ENCODE results near the gene SUSD3.

The SUSD3 gene

DNA sequence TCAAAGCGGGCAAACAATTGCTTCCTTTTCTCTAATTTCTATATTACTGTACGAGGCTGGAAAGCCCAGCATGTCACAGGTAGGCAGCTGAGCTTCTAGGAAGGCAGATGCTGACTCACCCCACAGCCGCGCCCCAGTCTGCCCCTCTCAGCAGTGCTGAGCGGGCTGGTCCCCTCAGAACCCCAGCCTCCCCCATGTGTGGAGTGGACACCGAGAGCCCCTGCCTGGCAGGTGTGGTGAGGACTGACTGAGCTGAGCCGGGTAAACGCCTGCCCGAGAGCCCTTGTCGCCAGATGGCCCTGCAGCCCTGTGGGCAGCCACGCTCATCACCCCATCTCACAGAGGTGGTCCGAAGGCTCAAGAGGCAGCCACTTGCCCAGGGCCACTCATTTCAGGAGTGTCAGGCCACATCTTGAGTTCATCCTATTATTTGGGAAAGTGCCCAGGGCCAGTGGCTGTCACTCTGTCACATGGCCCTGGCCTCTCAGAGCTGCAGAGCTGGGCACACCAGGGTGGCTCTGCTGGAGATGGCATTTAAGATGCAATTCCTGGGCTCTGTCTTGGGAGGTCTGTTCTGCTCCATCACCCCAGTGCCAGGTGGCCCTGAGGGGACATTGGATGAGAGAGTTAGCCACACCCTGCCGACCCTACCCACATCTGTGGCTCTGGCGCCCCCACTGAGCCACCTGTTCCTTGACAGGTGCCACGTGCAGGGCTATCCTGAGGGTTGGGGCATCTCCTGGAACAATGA is 50.0 kb downstream of the SUSD3 start:
- no peak overlapping the region for H3K9ac ChIP-seq (ENCODE audit: low read length in 5 of 5)
- H3K9me3 ChIP-seq (ENCODE audit: control insufficient read depth in 5 of 5, low read length in 5 of 5) = peaks cover 0 to 9% (median 0%) of the 10 kb centered on the region in 5 donors
- no peak overlapping the region for H3K27ac ChIP-seq (ENCODE audit: low read depth, low read length)
- H3K36me3 ChIP-seq (ENCODE audit: control insufficient read depth in 5 of 5, insufficient read depth in 5 of 5, low read length in 5 of 5) = peaks cover 3 to 47% (median 40%) of the 10 kb centered on the region in 5 donors
- H3K4me1 ChIP-seq (ENCODE audit: control insufficient read depth in 5 of 5, insufficient read depth in 5 of 5, low read length in 5 of 5) = peaks cover 0 to 16% (median 2%) of the 10 kb centered on the region in 5 donors
- no peaks in the 10 kb centered on the region for H3K27me3 ChIP-seq (ENCODE audit: control insufficient read depth in 5 of 5, insufficient read depth in 4 of 5, low read length in 5 of 5)
- no peak overlapping the region for H3K4me3 ChIP-seq (ENCODE audit: low read depth in 1 of 5, low read length in 5 of 5)

DNA sequence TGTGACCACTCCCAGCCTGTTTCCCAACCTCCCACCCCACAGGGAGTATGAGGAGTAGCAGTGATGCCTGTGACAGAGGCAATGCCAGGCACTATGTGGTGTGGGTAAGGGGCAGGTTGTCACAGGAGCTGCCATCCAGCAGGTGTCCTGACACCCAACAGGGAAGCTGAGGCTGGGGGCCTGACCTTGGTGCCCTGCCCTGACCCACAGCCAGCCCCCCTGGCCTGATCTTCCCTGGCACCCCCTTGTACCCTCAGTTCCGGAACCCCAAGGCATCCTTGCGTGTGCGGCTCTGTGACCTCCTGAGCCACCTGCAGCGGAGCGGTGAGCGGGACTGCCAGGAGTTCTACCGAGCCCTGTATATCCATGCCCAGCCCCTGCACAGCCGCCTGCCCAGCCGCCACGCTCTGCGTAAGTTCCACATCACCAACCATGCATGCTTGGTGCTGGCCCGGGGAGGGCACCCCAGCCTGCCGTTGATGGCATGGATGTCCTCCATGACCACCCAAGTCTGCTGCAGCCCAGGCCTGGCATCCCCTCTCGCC is 51.9 kb downstream of the SUSD3 start:
- Histone ChIP-seq H3K27me3 (ENCODE audit: control insufficient read depth in 5 of 5, insufficient read depth in 4 of 5, low read length in 5 of 5) (no peaks in the 10 kb centered on the region), H3K36me3 (ENCODE audit: control insufficient read depth in 5 of 5, insufficient read depth in 5 of 5, low read length in 5 of 5) (peaks cover 0 to 56% (median 46%) of the 10 kb centered on the region in 5 donors), H3K27ac (ENCODE audit: low read depth, low read length) (no peak overlapping the region)

DNA sequence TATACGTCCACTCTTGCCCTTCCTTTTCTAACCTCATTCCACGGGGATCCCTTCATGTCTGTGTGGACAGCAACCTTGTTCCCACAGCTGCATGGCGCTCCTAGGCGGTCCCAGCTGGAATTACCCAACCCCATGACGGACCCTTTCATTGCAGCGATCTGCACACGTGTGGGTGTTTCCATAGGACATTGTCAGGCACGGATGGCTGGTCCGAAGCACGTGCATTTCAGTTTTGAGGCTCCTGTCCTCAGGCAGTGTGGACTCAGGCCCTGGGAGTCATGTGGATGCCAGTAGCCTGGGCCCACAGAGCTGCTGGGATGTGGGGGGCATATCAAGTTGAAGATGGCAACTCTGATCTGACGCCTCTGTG is 52.5 kb downstream of the SUSD3 start:
- H3K27ac ChIP-seq (ENCODE audit: low read depth, low read length) = no peak overlapping the region
- H3K4me1 ChIP-seq (ENCODE audit: control insufficient read depth in 5 of 5, insufficient read depth in 5 of 5, low read length in 5 of 5) = peaks cover 0 to 33% (median 3%) of the 10 kb centered on the region in 5 donors
- no peak overlapping the region for H3K4me3 ChIP-seq (ENCODE audit: low read depth in 1 of 5, low read length in 5 of 5)
- no peaks in the 10 kb centered on the region for H3K9me3 ChIP-seq (ENCODE audit: control insufficient read depth in 5 of 5, low read length in 5 of 5)
- H3K9ac ChIP-seq (ENCODE audit: low read length in 5 of 5) = no peak overlapping the region
- peaks cover 0 to 56% (median 46%) of the 10 kb centered on the region in 5 donors for H3K36me3 ChIP-seq (ENCODE audit: control insufficient read depth in 5 of 5, insufficient read depth in 5 of 5, low read length in 5 of 5)
- no peaks in the 10 kb centered on the region for H3K27me3 ChIP-seq (ENCODE audit: control insufficient read depth in 5 of 5, insufficient read depth in 4 of 5, low read length in 5 of 5)

More for the DNA sequence above, 51.9 kb downstream of the SUSD3 start:
- Histone ChIP-seq H3K9ac (ENCODE audit: low read length in 5 of 5) (no peak overlapping the region), H3K9me3 (ENCODE audit: control insufficient read depth in 5 of 5, low read length in 5 of 5) (no peaks in the 10 kb centered on the region), H3K4me3 (ENCODE audit: low read depth in 1 of 5, low read length in 5 of 5) (no peak overlapping the region), H3K4me1 (ENCODE audit: control insufficient read depth in 5 of 5, insufficient read depth in 5 of 5, low read length in 5 of 5) (peaks cover 0 to 32% (median 2%) of the 10 kb centered on the region in 5 donors)

DNA sequence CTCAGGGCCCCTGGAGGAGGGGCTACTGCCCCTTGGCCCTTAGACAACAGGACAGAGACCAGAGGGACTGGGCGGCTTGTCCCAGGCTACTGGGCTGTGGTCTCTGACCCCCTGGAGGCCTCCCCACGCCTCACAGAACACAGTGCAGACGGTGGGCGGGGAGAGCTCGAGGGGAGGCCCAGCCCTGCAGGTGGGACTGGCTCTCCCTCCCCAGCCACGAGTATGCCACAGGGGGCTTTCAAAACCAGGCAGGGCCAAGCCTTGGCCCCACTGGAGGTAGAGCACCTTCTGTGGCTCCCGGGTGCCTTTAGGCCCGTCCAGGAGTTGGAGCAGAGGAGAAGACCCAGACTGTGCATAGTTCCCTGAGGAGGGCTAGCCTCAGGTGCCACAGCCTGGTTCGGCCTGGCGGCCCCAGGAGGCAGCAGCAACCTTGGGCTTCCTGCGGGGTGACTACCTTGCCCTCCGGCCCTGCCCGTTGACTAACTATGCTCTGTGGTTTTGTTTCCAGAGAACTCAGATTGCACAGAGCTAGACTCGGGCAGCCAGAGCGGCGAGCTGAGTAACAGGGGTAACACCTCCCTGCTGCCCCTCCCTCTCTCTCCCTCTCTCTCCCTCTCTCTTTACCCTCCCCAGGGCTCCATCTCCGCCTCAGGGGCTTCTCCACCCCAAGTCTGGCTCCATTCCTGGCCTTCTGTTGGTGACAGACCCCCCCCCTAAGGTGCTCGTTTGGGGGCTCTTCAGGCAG is 53.0 kb downstream of the SUSD3 start:
- no peaks in the 10 kb centered on the region for H3K9me3 ChIP-seq (ENCODE audit: control insufficient read depth in 5 of 5, low read length in 5 of 5)
- H3K4me3 ChIP-seq (ENCODE audit: low read depth in 1 of 5, low read length in 5 of 5) = no peak overlapping the region
- H3K27ac ChIP-seq (ENCODE audit: low read depth, low read length) = no peak overlapping the region
- peaks cover 0 to 56% (median 46%) of the 10 kb centered on the region in 5 donors for H3K36me3 ChIP-seq (ENCODE audit: control insufficient read depth in 5 of 5, insufficient read depth in 5 of 5, low read length in 5 of 5)
- H3K4me1 ChIP-seq (ENCODE audit: control insufficient read depth in 5 of 5, insufficient read depth in 5 of 5, low read length in 5 of 5) = peaks cover 2 to 38% (median 9%) of the 10 kb centered on the region in 5 donors
- H3K27me3 ChIP-seq (ENCODE audit: control insufficient read depth in 5 of 5, insufficient read depth in 4 of 5, low read length in 5 of 5) = no peaks in the 10 kb centered on the region
- no peak overlapping the region for H3K9ac ChIP-seq (ENCODE audit: low read length in 5 of 5)

DNA sequence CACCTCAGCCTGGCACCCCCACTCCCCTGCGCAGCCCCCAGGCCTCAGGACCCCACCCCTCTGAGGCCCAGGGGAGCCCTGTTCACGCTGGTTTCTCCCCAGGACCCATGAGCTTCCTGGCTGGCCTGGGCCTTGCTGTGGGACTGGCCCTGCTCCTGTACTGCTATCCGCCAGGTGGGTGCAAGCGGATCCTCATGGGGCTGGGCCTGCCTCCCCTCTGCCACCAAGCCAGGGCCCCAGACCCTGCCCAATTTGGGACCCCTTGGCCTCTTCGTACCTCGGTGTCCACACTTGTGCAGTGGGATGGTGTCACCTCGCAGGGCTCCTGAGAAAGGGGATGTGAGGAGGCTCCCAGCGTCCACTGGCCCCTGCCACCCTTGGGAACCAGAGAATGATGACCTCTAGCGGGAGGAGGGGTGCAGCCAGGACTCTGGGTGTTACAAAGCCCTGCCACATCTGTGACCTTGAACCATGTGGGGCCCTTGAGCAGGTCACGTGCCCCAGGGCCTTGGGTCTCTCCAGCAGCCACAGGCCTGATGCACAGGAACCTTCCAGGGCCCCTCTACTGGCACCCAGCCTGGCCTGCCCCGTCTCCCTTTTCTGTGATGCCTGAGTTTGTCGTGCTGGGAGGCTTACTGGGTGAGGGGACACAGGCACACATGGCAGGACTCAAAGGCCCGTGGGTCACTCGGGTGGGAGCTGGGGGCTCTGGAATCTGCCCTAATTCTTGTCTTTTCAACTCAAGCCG is 53.8 kb downstream of the SUSD3 start:
- Histone ChIP-seq H3K36me3 (ENCODE audit: control insufficient read depth in 5 of 5, insufficient read depth in 5 of 5, low read length in 5 of 5) (peaks cover 0 to 56% (median 46%) of the 10 kb centered on the region in 5 donors), H3K9me3 (ENCODE audit: control insufficient read depth in 5 of 5, low read length in 5 of 5) (no peaks in the 10 kb centered on the region), H3K27me3 (ENCODE audit: control insufficient read depth in 5 of 5, insufficient read depth in 4 of 5, low read length in 5 of 5) (no peaks in the 10 kb centered on the region), H3K4me1 (ENCODE audit: control insufficient read depth in 5 of 5, insufficient read depth in 5 of 5, low read length in 5 of 5) (peaks cover 2 to 41% (median 10%) of the 10 kb centered on the region in 5 donors), H3K4me3 (ENCODE audit: low read depth in 1 of 5, low read length in 5 of 5) (no peak overlapping the region), H3K27ac (ENCODE audit: low read depth, low read length) (no peak overlapping the region), H3K9ac (ENCODE audit: low read length in 5 of 5) (peak overlapping the region in 1 of 5 donors; percentile 35)

DNA sequence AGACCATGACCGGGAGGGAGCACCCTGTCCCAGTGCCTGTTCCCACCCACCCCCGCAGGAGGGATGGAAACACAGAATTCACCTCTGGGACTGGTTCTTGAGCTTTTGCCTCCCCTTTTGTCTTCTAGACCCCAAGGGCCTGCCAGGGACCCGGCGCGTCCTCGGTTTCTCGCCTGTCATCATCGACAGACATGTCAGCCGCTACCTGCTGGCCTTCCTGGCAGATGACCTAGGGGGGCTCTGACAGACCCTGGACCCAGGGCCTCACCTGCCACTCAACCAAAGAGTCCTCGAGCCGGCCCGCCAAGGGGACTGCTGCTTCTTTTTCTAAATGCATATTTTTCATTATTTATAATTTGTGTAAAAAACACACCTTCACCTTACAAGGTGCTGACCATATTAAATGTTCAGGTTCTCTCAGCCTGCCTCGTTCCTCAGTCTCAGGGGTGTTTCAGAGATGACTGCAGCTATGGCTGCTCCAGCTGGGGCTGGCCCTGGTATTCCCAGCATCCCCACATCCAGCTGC is 54.4 kb downstream of the SUSD3 start:
- H3K4me3 ChIP-seq (ENCODE audit: low read depth in 1 of 5, low read length in 5 of 5) = no peak overlapping the region
- no peak overlapping the region for H3K9ac ChIP-seq (ENCODE audit: low read length in 5 of 5)
- H3K27me3 ChIP-seq (ENCODE audit: control insufficient read depth in 5 of 5, insufficient read depth in 4 of 5, low read length in 5 of 5) = no peaks in the 10 kb centered on the region
- no peak overlapping the region for H3K27ac ChIP-seq (ENCODE audit: low read depth, low read length)
- H3K9me3 ChIP-seq (ENCODE audit: control insufficient read depth in 5 of 5, low read length in 5 of 5) = no peaks in the 10 kb centered on the region
- H3K36me3 ChIP-seq (ENCODE audit: control insufficient read depth in 5 of 5, insufficient read depth in 5 of 5, low read length in 5 of 5) = peaks cover 0 to 53% (median 43%) of the 10 kb centered on the region in 5 donors
- peaks cover 2 to 41% (median 10%) of the 10 kb centered on the region in 5 donors for H3K4me1 ChIP-seq (ENCODE audit: control insufficient read depth in 5 of 5, insufficient read depth in 5 of 5, low read length in 5 of 5)

DNA sequence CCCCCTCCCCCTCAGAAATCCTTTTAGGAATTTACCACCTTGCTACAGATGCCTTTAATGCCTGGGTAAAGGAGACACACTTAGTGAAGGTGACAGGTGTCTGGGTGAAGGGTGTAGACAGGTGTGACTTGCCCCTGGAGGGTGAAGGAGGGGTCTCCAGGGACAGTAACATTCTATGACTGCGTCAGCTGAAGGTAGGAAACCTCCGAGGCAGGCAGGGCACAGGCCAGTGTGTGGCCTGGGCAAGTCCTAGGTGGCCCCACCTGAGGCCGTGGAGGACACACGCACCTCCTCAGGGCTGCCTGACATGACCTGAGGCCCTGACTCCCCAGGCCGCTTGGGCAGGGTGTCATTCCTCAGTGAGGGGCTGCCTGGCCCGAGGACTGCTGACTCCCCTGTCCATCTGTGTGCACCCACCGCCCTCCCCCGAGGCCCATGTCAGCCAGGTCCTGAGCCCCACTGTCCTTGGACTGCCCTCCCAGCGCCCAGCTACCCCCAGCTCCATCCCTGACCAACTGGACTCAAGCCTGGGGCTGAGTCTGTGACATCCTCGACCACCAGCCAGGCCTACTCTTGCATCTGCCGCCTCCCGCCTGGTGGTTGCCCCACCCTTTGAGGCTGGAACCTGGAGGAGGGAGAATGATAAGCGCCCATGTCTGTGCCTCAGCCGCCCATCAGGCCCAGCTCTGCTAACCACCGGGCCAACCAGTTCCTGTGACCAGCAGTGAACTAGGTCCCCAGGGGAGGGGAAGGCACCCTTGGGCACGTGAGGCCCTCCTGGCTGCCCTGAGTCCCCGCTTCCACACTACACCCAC is 55.9 kb downstream of the SUSD3 start:
- Histone ChIP-seq H3K9me3 (ENCODE audit: control insufficient read depth in 5 of 5, low read length in 5 of 5) (no peaks in the 10 kb centered on the region), H3K36me3 (ENCODE audit: control insufficient read depth in 5 of 5, insufficient read depth in 5 of 5, low read length in 5 of 5) (peaks cover 0 to 43% (median 35%) of the 10 kb centered on the region in 5 donors), H3K9ac (ENCODE audit: low read length in 5 of 5) (no peak overlapping the region), H3K4me3 (ENCODE audit: low read depth in 1 of 5, low read length in 5 of 5) (no peak overlapping the region), H3K4me1 (ENCODE audit: control insufficient read depth in 5 of 5, insufficient read depth in 5 of 5, low read length in 5 of 5) (peaks cover 2 to 43% (median 14%) of the 10 kb centered on the region in 5 donors), H3K27ac (ENCODE audit: low read depth, low read length) (no peak overlapping the region), H3K27me3 (ENCODE audit: control insufficient read depth in 5 of 5, insufficient read depth in 4 of 5, low read length in 5 of 5) (no peaks in the 10 kb centered on the region)

DNA sequence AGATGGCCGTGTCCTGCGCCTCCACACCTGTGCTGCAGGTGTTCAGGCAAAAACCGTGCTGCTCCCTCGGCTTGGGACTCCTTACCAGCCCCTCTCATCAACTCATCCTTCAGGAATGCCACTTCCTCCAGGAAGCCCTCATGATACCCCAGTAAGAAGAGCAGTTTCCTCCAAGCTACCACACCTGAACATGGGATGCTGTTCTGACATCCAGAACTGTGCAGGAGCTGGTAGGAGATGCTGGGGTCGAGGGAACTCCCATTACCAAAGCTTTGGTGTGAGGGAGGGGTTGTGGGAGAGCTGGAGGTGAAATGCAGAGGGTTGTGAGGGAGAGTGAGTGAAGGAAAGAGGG is 56.5 kb downstream of the SUSD3 start:
- no peak overlapping the region for H3K27ac ChIP-seq (ENCODE audit: low read depth, low read length)
- no peaks in the 10 kb centered on the region for H3K9me3 ChIP-seq (ENCODE audit: control insufficient read depth in 5 of 5, low read length in 5 of 5)
- H3K27me3 ChIP-seq (ENCODE audit: control insufficient read depth in 5 of 5, insufficient read depth in 4 of 5, low read length in 5 of 5) = no peaks in the 10 kb centered on the region
- peaks cover 3 to 46% (median 18%) of the 10 kb centered on the region in 5 donors for H3K4me1 ChIP-seq (ENCODE audit: control insufficient read depth in 5 of 5, insufficient read depth in 5 of 5, low read length in 5 of 5)
- peaks cover 0 to 43% (median 35%) of the 10 kb centered on the region in 5 donors for H3K36me3 ChIP-seq (ENCODE audit: control insufficient read depth in 5 of 5, insufficient read depth in 5 of 5, low read length in 5 of 5)
- no peak overlapping the region for H3K4me3 ChIP-seq (ENCODE audit: low read depth in 1 of 5, low read length in 5 of 5)
- peak overlapping the region in 1 of 5 donors; percentile 25 for H3K9ac ChIP-seq (ENCODE audit: low read length in 5 of 5)

DNA sequence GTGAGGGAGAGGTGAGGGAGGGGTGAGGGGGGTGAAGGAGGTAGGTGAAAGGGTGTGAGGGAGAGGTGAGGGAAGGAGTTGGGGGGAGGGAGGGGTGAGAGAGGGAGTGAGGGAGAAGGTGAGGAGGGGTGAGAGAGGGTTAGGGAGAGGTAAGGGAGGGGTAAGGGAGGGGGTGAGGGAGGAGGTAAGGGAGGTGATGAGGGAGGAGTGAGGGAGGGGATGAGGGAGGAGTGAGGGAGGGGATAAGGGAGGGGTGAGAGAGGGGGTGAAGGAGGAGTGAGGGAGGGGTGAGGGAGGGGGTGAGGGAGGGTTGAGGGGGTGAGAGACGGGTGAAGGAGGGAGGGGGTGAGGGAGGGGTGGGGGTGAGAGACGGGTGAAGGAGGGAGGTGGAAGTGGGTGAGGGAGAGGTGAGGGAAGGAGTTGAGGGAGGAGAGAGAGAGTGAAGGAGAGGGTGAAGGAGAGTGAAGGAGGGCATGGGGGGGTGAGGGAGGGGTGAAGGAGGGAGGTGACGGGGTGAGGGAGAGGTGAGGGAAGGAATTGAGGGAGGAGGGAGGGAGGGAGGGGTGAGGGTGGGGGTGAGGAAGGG is 57.1 kb downstream of the SUSD3 start:
- H3K27me3 ChIP-seq (ENCODE audit: control insufficient read depth in 5 of 5, insufficient read depth in 4 of 5, low read length in 5 of 5) = no peaks in the 10 kb centered on the region
- H3K27ac ChIP-seq (ENCODE audit: low read depth, low read length) = no peak overlapping the region
- H3K9me3 ChIP-seq (ENCODE audit: control insufficient read depth in 5 of 5, low read length in 5 of 5) = no peaks in the 10 kb centered on the region
- H3K36me3 ChIP-seq (ENCODE audit: control insufficient read depth in 5 of 5, insufficient read depth in 5 of 5, low read length in 5 of 5) = peaks cover 0 to 38% (median 31%) of the 10 kb centered on the region in 5 donors
- H3K4me1 ChIP-seq (ENCODE audit: control insufficient read depth in 5 of 5, insufficient read depth in 5 of 5, low read length in 5 of 5) = peaks cover 6 to 49% (median 24%) of the 10 kb centered on the region in 5 donors
- no peak overlapping the region for H3K4me3 ChIP-seq (ENCODE audit: low read depth in 1 of 5, low read length in 5 of 5)
- no peak overlapping the region for H3K9ac ChIP-seq (ENCODE audit: low read length in 5 of 5)
